H1 (cell line): ENCODE measurements around the gene GALNT5. TPM values are rescaled to one million over a fixed set of nuclear protein-coding genes. Genes with fewer than 3 reads are reported as not detected.

ENCODE experiments used
- CTCF ChIA-PET: fragments of 300-600 bp; sonication (Branson Sonifier 250); formaldehyde crosslinking; loops from one replicate; lab custom pipeline; 2021; ENCODE audit not compliant: partially characterized antibody; lab: Charles Lee
- POLR2A ChIA-PET: fragments of 300-600 bp; sonication (Branson Sonifier 250); formaldehyde crosslinking; loops from one replicate; lab custom pipeline; 2021; ENCODE audit warnings: inconsistent platforms; ENCODE audit not compliant: partially characterized antibody; lab: Charles Lee
- DNase-seq, 2 experiments: peaks; one replicate each; pipeline versions ENCODE4 v3.0.0 to v3.0.0-alpha.2; 2010 to 2022; ENCODE audit warnings: low spot score in 2 of 2, low read depth in 1 of 2, mixed read lengths in 1 of 2
- FAIRE-seq: peaks from 2 replicates; lab custom pipeline; 2011; peaks lifted over from hg19 to GRCh38; lab: Jason Lieb, UNC
- H2AFZ ChIP-seq: 2 replicates; pipeline ENCODE4 v1.8.1; 2012; ENCODE audit warnings: low read length, inconsistent platforms
- H2AK5ac ChIP-seq: 2 replicates; pipeline ENCODE4 v1.6.1; 2013; ENCODE audit warnings: low read depth, low read length
- H2BK120ac ChIP-seq: replicated peaks from 2 replicates; pipeline ENCODE3; 2013; ENCODE audit warnings: low read depth, low read length, inconsistent platforms
- H2BK12ac ChIP-seq: 2 replicates; pipeline ENCODE4 v1.6.1; 2013; ENCODE audit warnings: low read depth, low read length
- H2BK15ac ChIP-seq: 2 replicates; pipeline ENCODE4 v1.6.1; 2013; ENCODE audit warnings: low read length
- H2BK20ac ChIP-seq: 2 replicates; pipeline ENCODE4 v1.6.1; 2013; ENCODE audit warnings: low read length
- H2BK5ac ChIP-seq: 2 replicates; pipeline ENCODE4 v1.6.1; 2013; ENCODE audit warnings: low read depth, low read length
- H3K14ac ChIP-seq: 2 replicates; pipeline ENCODE4 v1.6.1; 2013; ENCODE audit warnings: inconsistent platforms; ENCODE audit not compliant: insufficient read length
- H3K18ac ChIP-seq: 2 replicates; pipeline ENCODE4 v1.6.1; 2013; ENCODE audit warnings: low read length; ENCODE audit errors: extremely low read depth
- H3K23ac ChIP-seq: 2 replicates; pipeline ENCODE4 v1.6.1; 2013; ENCODE audit warnings: inconsistent platforms; ENCODE audit not compliant: insufficient read length
- H3K23me2 ChIP-seq: 2 replicates; pipeline ENCODE4 v1.6.1; 2013; ENCODE audit warnings: low read depth, low read length
- H3K27ac ChIP-seq: 2 replicates; pipeline ENCODE4 v1.6.1; 2011; ENCODE audit warnings: low read depth, low read length, inconsistent platforms
- H3K27me3 ChIP-seq, 4 experiments: replicated peaks in 1 of 4; 1 replicate in 1 of 4; 2 replicates in 3 of 4; pipeline versions ENCODE4 v1.6.1 to v1.8.1; 2011 to 2013; ENCODE audit warnings: low read length in 3 of 4, mild to moderate bottlenecking in 3 of 4, inconsistent platforms in 2 of 4, mixed read lengths in 2 of 4, moderate library complexity in 1 of 4; ENCODE audit not compliant: control insufficient read depth in 3 of 4, insufficient read depth in 3 of 4; ENCODE audit errors: extremely low read depth in 1 of 4
- H3K36me3 ChIP-seq, 4 experiments: 2 replicates each; pipeline versions ENCODE4 v1.6.1 to v1.8.1; 2011 to 2013; ENCODE audit warnings: mild to moderate bottlenecking in 4 of 4, low read length in 3 of 4, moderate library complexity in 2 of 4, control low read depth in 1 of 4, inconsistent platforms in 1 of 4; ENCODE audit not compliant: insufficient read depth in 4 of 4, control insufficient read depth in 2 of 4
- H3K4ac ChIP-seq: replicated peaks from 2 replicates; pipeline ENCODE3; 2013; ENCODE audit warnings: low read length, low read depth, mixed read lengths, inconsistent platforms; ENCODE audit not compliant: insufficient read length
- H3K4me1 ChIP-seq, 4 experiments: replicated peaks in 1 of 4; 1 replicate in 1 of 4; 2 replicates in 3 of 4; pipeline versions ENCODE4 v1.6.1 to v1.8.1; 2011 to 2013; ENCODE audit warnings: low read length in 3 of 4, inconsistent platforms in 2 of 4, mixed read lengths in 1 of 4; ENCODE audit not compliant: insufficient read depth in 4 of 4, control insufficient read depth in 3 of 4
- H3K4me2 ChIP-seq, 2 experiments: 2 replicates each; pipeline versions ENCODE4 v1.6.1 to v1.8.1; 2011 to 2013; ENCODE audit warnings: low read depth in 2 of 2, low read length in 2 of 2, control low read depth in 1 of 2, inconsistent platforms in 1 of 2, mild to moderate bottlenecking in 1 of 2; ENCODE audit not compliant: insufficient read depth in 1 of 2
- H3K4me3 ChIP-seq, 4 experiments: fragments of 200-600, 300-600 bp in 1 of 4; sonication (generic), shearing (Covaris generic), sonication (Bioruptor Twin) in 1 of 4; 2 replicates each; pipeline versions ENCODE4 v1.5.1 to v1.8.1; 2011 to 2016; ENCODE audit warnings: low read length in 4 of 4, low read depth in 3 of 4, control low read depth in 2 of 4, inconsistent platforms in 2 of 4, mild to moderate bottlenecking in 2 of 4, mixed read lengths in 1 of 4, moderate library complexity in 1 of 4; ENCODE audit not compliant: insufficient read depth in 2 of 4; ENCODE audit errors: extremely low read depth in 1 of 4
- H3K56ac ChIP-seq: replicated peaks from 2 replicates; pipeline ENCODE3; 2013; ENCODE audit warnings: low read depth, mild to moderate bottlenecking, mixed read lengths, low read length, inconsistent platforms; ENCODE audit not compliant: insufficient read length
- H3K79me1 ChIP-seq: 2 replicates; pipeline ENCODE4 v1.6.1; 2013; ENCODE audit warnings: low read depth, low read length, control low read depth
- H3K79me2 ChIP-seq, 2 experiments: 2 replicates each; pipeline versions ENCODE4 v1.6.1 to v1.8.1; 2012 to 2013; ENCODE audit warnings: low read length in 2 of 2, mild to moderate bottlenecking in 2 of 2, inconsistent platforms in 1 of 2; ENCODE audit not compliant: insufficient read depth in 2 of 2, control insufficient read depth in 1 of 2
- H3K9ac ChIP-seq, 4 experiments: replicated peaks in 1 of 4; 1 replicate in 1 of 4; 2 replicates in 3 of 4; pipeline versions ENCODE4 v1.6.1 to v1.8.1; 2011 to 2013; ENCODE audit warnings: low read depth in 3 of 4, low read length in 3 of 4, control low read depth in 2 of 4, mild to moderate bottlenecking in 2 of 4, moderate library complexity in 2 of 4, inconsistent platforms in 1 of 4; ENCODE audit errors: extremely low read depth in 1 of 4
- H3K9me3 ChIP-seq, 2 experiments: 2 replicates each; pipeline versions ENCODE4 v1.6.1 to v1.8.1; 2012 to 2013; ENCODE audit warnings: mild to moderate bottlenecking in 2 of 2, moderate library complexity in 2 of 2, control low read depth in 1 of 2, inconsistent platforms in 1 of 2, low read depth in 1 of 2, low read length in 1 of 2, mixed read lengths in 1 of 2; ENCODE audit not compliant: insufficient read depth in 2 of 2
- H4K20me1 ChIP-seq, 2 experiments: replicated peaks in 1 of 2; 2 replicates each; pipeline versions ENCODE3 to v1.8.1; 2011 to 2013; ENCODE audit warnings: inconsistent platforms in 2 of 2, low read length in 2 of 2, mild to moderate bottlenecking in 1 of 2; ENCODE audit not compliant: insufficient read depth in 2 of 2, control insufficient read depth in 1 of 2
- H4K5ac ChIP-seq: 2 replicates; pipeline ENCODE4 v1.6.1; 2013; ENCODE audit warnings: low read length, low read depth, mixed read lengths, inconsistent platforms; ENCODE audit not compliant: insufficient read length
- H4K8ac ChIP-seq: 2 replicates; pipeline ENCODE4 v1.8.0; 2013; ENCODE audit warnings: mild to moderate bottlenecking, moderate library complexity, low read length, inconsistent platforms; ENCODE audit not compliant: insufficient read depth; ENCODE audit errors: extremely low read depth
- H4K91ac ChIP-seq: replicated peaks from 2 replicates; pipeline ENCODE3; 2013; ENCODE audit warnings: low read length, mixed read lengths, inconsistent platforms; ENCODE audit not compliant: insufficient read length
- ASH2L ChIP-seq: fragments of 200-600, 300-600 bp; sonication (generic); IDR thresholded peaks from one replicate; pipeline ENCODE4 v1.7.1; 2017; ENCODE audit warnings: low read length
- CREB1 ChIP-seq: IDR thresholded peaks from 2 replicates; pipeline ENCODE4 v1.6.1; 2012; ENCODE audit warnings: inconsistent platforms
- E2F6 ChIP-seq: IDR thresholded peaks from 2 replicates; pipeline ENCODE4 v1.6.1; 2012; ENCODE audit warnings: inconsistent platforms
- EGR1 ChIP-seq: IDR thresholded peaks from 2 replicates; pipeline ENCODE4 v1.6.1; 2011; ENCODE audit warnings: low read depth, low read length, borderline replicate concordance
- HDAC6 ChIP-seq: IDR thresholded peaks from one replicate; pipeline ENCODE4 v1.7.1; 2012; ENCODE audit warnings: low read depth, mild to moderate bottlenecking, inconsistent platforms, low read length, moderate library complexity
- POLR2AphosphoS5 ChIP-seq: IDR thresholded peaks from 2 replicates; pipeline ENCODE4 v1.6.1; 2011; ENCODE audit warnings: low read depth, low read length
- SP2 ChIP-seq: IDR thresholded peaks from 2 replicates; pipeline ENCODE4 v1.6.1; 2012; ENCODE audit warnings: mild to moderate bottlenecking, low read length, inconsistent platforms
- SUZ12 ChIP-seq: fragments of 200-600 bp; sonication (generic); IDR thresholded peaks from 2 replicates; pipeline ENCODE4 v1.6.1; 2012; ENCODE audit warnings: mild to moderate bottlenecking, inconsistent platforms, low read length, moderate library complexity, mixed read lengths
- TAF1 ChIP-seq: IDR thresholded peaks from 2 replicates; pipeline ENCODE4 v1.6.1; 2011; ENCODE audit warnings: mild to moderate bottlenecking, low read depth, low read length
- YY1 ChIP-seq: IDR thresholded peaks from 2 replicates; pipeline ENCODE4 v1.6.1; 2011; ENCODE audit warnings: low read depth, mild to moderate bottlenecking, low read length
- WGBS, 2 experiments: shearing (Covaris generic) in 1 of 2; methylation state at CpG; one replicate each; pipeline versions ENCODE4 v1.1.6 to v1.1.7; 2013 to 2015; ENCODE audit warnings: low lambda C conversion rate in 2 of 2, mixed read lengths in 2 of 2, inconsistent platforms in 1 of 2, low coverage in 1 of 2, missing lambda C conversion rate in 1 of 2; ENCODE audit not compliant: insufficient replicate concordance in 2 of 2, insufficient coverage in 1 of 2, insufficient read length in 1 of 2; ENCODE audit errors: extremely low coverage in 1 of 2, missing lambda C conversion rate in 1 of 2; 5-methylcytosine and 5-hydroxymethylcytosine counted together
- polyA plus RNA-seq, 7 experiments: library from polyadenylated mRNA; depleted of rRNA in 3 of 7; stranded (reverse) in 5 of 7; unstranded in 2 of 7; fragments of >200 nt in 5 of 7; fragments of 200-250 nt in 2 of 7; gene quantifications; 1 replicate in 5 of 7; 2 replicates in 1 of 7; 4 replicates in 1 of 7; pipeline versions ENCODE4 v1.2.1 to v1.2.3, GENCODE V29; 2011 to 2013; ENCODE audit warnings: missing spikeins in 2 of 7, mixed read lengths in 2 of 7
- total RNA-seq: library from RNA; stranded (reverse); fragmentation: NEBNext Ultra II Directional; extraction: Animal tissue kit (Norgen Biotek cat#: 25700); gene quantifications from 2 replicates; pipeline ENCODE4 v1.2.1, GENCODE V29; 2021
- TF ChIP-seq, protein P1 (sequence below): IDR thresholded peaks from 2 replicates; pipeline ENCODE4 v1.6.1; 2012; ENCODE audit warnings: inconsistent platforms

GALNT5 gene
- total and polyA plus RNA-seq, 2 of the 8 experiments (the other 6 are each of a cell fraction or from before 2014, with no cell fraction given): 0.02 to 0.06 TPM

DNA sequence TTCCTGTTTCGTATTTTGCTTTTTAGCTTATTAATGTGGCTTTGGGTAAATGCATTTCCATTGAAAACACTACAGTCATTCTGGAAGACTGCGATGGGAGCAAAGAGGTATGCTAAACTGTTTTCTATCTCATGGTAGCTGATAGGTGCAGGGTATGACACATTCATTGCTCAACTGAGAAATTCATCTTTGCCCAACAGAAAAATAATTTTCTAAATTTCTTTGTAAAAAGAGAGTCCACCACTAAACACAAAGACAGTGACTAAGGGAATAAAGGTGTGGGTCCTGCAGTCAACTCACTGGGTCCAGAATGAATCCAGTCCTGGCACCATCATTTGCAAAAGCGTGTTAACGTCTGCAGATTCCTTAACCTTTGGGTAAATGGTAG is 48.2 kb downstream of the GALNT5 start:
- Histone ChIP-seq H3K4me3 (no peak overlapping the region), H4K20me1 (no peaks in the 10 kb centered on the region), H3K18ac (no peak overlapping the region), H2BK15ac (no peak overlapping the region), H3K9me3 (no peaks in the 10 kb centered on the region), H3K27me3 (no peaks in the 10 kb centered on the region), H3K9ac (no peak overlapping the region), H3K23me2 (no peaks in the 10 kb centered on the region), H2BK5ac (no peak overlapping the region), H3K27ac (no peak overlapping the region), H4K8ac (no peak overlapping the region), H3K23ac (no peak overlapping the region), H4K91ac (no peak overlapping the region), H3K4ac (no peak overlapping the region), H4K5ac (no peak overlapping the region), H3K4me1 (peaks cover 0 to 3% (median 0%) of the 10 kb centered on the region in 4 experiments; a peak in 1 of 7 replicates), H2AFZ (no peak overlapping the region), H3K79me2 (no peaks in the 10 kb centered on the region), H3K14ac (no peak overlapping the region), H3K36me3 (no peaks in the 10 kb centered on the region), H3K56ac (no peak overlapping the region), H3K4me2 (no peak overlapping the region), H2BK120ac (no peak overlapping the region), H2BK12ac (no peak overlapping the region), H3K79me1 (no peaks in the 10 kb centered on the region), H2AK5ac (no peak overlapping the region), H2BK20ac (no peak overlapping the region)
- ChIA-PET CTCF (interaction anchor here (0.7 to 12.2 kb wide), 11 partner anchors 9 to 185 kb away, joined by 3 to 299 read pairs (median 5); partner anchors contain the start of gene ERMN), POLR2A (no interaction called here)
- no peak for DNase-seq
- 89% methylated on average over 4 of the region's 4 CpGs; no CpG with 5 or more reads in 1 of the 2 experiments for WGBS, 2 experiments
- FAIRE-seq: no peak
- no peak for TF ChIP-seq EGR1
- no peak for TF ChIP-seq E2F6
- no peak for TF ChIP-seq HDAC6
- TF ChIP-seq, protein P1, sequence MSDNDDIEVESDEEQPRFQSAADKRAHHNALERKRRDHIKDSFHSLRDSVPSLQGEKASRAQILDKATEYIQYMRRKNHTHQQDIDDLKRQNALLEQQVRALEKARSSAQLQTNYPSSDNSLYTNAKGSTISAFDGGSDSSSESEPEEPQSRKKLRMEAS: no peak
- TF ChIP-seq CREB1: no peak
- no peak for TF ChIP-seq SUZ12
- no peak for TF ChIP-seq YY1
- no peak for TF ChIP-seq TAF1
- no peak for TF ChIP-seq POLR2AphosphoS5
- no peak for TF ChIP-seq SP2
- no peak for TF ChIP-seq ASH2L
